RWPE2 (cell line): ENCODE measurements around the gene GATD1.

Experiments
- ATAC-seq: fragments of 200-7000 bp; cut with Tn5 transposase; 3 replicates; pipeline ENCODE4 v1.9.1; 2021; ENCODE audit warnings: low read depth
- DNase-seq: peaks from one replicate; pipeline ENCODE4 v3.0.0-alpha.2; 2020; ENCODE audit warnings: low spot score
- H3K27ac ChIP-seq: fragments of 450-650 bp; 2 replicates; pipeline ENCODE4 v1.5.1; 2017; ENCODE audit warnings: mild to moderate bottlenecking; ENCODE audit not compliant: poor library complexity, severe bottlenecking
- H3K27me3 ChIP-seq: fragments of 250-450 bp; sonication (Bioruptor Pico); 2 replicates; pipeline ENCODE4 v1.5.1; 2021; ENCODE audit warnings: mild to moderate bottlenecking, moderate library complexity; ENCODE audit not compliant: insufficient read depth, poor library complexity, severe bottlenecking
- H3K36me3 ChIP-seq: fragments of 250-450 bp; sonication (Bioruptor Pico); 2 replicates; pipeline ENCODE4 v1.5.1; 2020; ENCODE audit warnings: low read depth, mild to moderate bottlenecking, moderate library complexity
- H3K4me1 ChIP-seq: fragments of 250-450 bp; sonication (Bioruptor Pico); 2 replicates; pipeline ENCODE4 v1.5.1; 2021; ENCODE audit warnings: mild to moderate bottlenecking, moderate library complexity; ENCODE audit not compliant: insufficient read depth, poor library complexity, severe bottlenecking
- H3K4me3 ChIP-seq: fragments of 250-450 bp; sonication (Bioruptor Pico); 2 replicates; pipeline ENCODE4 v1.5.1; 2021; ENCODE audit warnings: mild to moderate bottlenecking, moderate library complexity; ENCODE audit not compliant: severe bottlenecking
- H3K9me3 ChIP-seq: fragments of 250-450 bp; sonication (Bioruptor Pico); 2 replicates; pipeline ENCODE4 v1.5.1; 2021; ENCODE audit warnings: mild to moderate bottlenecking, moderate library complexity; ENCODE audit not compliant: severe bottlenecking
- CTCF ChIP-seq: fragments of 450-650 bp; IDR thresholded peaks from one replicate; pipeline ENCODE4 v1.5.1; 2017; ENCODE audit warnings: mild to moderate bottlenecking, moderate library complexity; ENCODE audit not compliant: poor library complexity, severe bottlenecking

GATD1 gene

DNA sequence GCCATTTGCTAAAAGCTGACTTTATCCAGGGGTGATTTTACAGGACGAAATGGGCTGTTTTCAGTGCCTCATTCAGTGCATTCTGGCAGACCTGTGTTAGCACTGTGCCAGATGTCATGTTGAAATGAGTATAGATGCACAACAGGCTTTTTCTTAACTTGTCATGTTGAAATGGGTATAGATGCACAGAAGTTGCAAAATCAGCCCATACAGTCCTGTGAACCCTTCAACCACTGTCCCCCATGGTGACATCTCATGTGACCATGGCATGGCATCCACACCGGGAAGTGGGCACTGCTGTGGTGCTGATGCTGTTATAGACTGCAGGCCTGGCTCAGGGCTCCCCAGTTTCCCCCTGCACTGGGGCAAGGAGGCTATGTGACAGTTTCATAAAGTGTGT lies 27.6 kb downstream of the GATD1 start:
- DNase-seq (no peak), ATAC-seq (no peak)
- H3K4me1 ChIP-seq = peaks cover 7% of the 10 kb centered on the region
- H3K9me3 ChIP-seq = no peaks in the 10 kb centered on the region
- no peak overlapping the region for H3K4me3 ChIP-seq
- H3K27ac ChIP-seq = no peak overlapping the region
- no peaks in the 10 kb centered on the region for H3K27me3 ChIP-seq
- peaks cover 26% of the 10 kb centered on the region for H3K36me3 ChIP-seq
- TF ChIP-seq CTCF = no peak

DNA sequence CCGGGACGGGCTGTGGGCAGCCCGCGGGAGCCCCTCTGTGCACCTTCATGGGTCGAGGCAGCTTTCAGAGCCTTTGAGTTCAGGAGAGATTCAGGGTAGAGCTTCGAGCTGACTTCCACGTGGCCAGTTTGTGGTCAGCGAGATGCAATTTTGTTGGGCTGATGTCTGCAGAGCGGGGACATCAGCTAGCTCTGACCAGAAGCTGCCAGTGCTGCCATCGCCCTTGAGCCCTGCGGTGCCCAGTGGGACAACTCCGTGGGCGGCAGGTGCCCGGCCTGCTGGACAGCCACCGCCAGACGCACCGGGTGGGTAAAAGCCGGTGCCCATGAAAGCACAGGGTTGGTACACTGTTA lies 29.3 kb downstream of the GATD1 start:
- H3K4me3 ChIP-seq = peak overlapping the region; percentile 81
- peak; percentile 5; the same call in 1 of the 3 replicates for ATAC-seq
- H3K4me1 ChIP-seq = peaks cover 7% of the 10 kb centered on the region
- H3K27me3 ChIP-seq = no peaks in the 10 kb centered on the region
- peaks cover 25% of the 10 kb centered on the region for H3K36me3 ChIP-seq
- no peak for TF ChIP-seq CTCF
- no peaks in the 10 kb centered on the region for H3K9me3 ChIP-seq
- H3K27ac ChIP-seq = peak overlapping the region; percentile 63
- DNase-seq = no peak

DNA sequence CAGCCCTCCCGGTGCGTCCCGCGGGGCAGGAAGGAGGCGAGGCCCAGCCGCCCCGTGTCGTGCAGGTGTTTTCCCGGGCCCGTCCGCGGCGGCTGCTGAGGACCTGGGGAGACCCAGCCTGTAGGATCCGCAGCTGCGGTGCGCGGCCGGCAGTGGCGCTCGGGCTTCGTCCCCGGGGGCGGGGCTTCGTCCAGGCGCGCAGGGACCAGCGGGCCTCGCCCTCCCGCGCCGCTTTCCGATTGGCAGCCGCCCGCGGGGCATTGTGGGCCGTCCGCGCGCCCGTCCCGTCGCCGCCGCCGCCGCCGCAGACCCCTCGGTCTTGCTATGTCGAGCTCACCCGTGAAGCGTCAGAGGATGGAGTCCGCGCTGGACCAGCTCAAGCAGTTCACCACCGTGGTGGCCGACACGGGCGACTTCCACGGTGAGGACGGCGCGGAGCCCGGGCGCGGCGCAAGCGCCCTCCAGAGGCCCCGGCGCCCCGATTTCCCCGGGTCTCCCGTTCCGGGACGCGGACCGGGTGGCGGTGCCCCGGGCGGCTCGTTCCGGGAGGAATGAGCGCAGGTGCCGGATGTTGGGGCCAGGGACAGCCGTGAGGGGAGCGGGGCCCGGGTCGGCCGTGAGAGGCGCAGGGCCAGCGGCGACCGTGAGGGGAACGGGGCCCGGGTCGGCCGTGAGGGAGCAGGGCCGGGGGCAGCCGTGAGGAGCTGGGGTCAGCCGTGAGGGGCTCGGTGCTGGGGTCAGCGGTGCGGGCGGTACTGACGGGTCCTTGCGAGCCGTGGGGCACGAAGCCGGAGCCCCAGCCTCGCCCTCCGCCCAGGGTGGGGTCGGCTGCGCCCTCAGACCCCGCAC lies 29.9 kb downstream of the GATD1 start, which contains the start of gene TALDO1:
TSS of gene TALDO1 (plus strand) at position 307 of the 849 bp plus-strand sequence. CDS start at position 325, 18 bp downstream.
- peak within 1 kb of the TSS; percentile 63 for H3K27ac ChIP-seq
- ATAC-seq = peak; percentile 91
- H3K36me3 ChIP-seq = peaks cover 19% of the 10 kb centered on the region
- peak within 1 kb of the TSS; percentile 81 for H3K4me3 ChIP-seq
- H3K27me3 ChIP-seq = no peaks in the 10 kb centered on the region
- no peaks in the 10 kb centered on the region for H3K9me3 ChIP-seq
- H3K4me1 ChIP-seq = peaks cover 7% of the 10 kb centered on the region
- peak; percentile 92 for DNase-seq
- peak; percentile 28 for TF ChIP-seq CTCF

DNA sequence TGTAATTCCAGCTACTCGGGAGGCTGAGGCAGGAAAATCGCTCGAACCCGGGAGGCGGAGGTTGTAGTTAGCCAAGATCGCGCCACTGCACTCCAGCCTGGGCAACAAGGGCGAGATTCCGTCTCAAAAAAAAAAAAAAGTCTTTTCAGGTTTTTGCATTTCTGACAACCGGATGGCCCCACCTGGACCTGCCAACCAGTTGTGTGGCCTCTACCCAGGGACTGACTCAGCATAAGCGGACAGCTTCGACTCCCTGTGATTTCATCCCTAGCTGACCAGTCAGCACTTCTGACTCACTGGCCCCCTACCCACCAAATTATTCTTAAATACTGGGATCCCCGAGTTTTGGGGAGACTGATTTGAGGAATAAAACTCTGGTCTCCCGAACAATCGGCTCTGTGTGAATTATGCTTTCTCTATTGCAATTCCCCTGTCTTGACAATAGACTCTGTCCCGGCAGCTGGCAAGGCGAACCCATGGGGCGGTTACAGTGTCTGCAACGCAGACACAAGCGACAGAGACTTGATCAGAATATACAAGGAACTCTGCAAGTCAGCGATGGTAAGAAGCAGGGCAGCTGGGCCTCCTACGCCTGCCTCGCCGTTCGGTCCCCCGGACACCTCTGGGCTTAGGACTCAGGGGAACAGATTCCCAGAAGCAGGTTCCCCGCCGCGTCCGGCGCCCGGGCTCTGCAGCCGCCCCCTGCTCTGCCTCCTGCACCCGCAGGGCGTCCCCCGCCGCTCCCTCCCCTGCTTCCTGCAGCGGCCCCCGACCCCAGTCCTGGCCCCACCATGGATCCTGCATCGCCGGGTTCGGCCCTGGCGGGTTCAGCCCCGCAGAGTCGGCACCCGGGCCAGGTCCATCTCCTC lies 30.8 kb downstream of the GATD1 start:
- peaks cover 7% of the 10 kb centered on the region for H3K4me1 ChIP-seq
- H3K27ac ChIP-seq = peak overlapping the region; percentile 63
- peak overlapping the region; percentile 81 for H3K4me3 ChIP-seq
- H3K9me3 ChIP-seq = no peaks in the 10 kb centered on the region
- H3K36me3 ChIP-seq = peaks cover 17% of the 10 kb centered on the region
- no peaks in the 10 kb centered on the region for H3K27me3 ChIP-seq
- no peak for TF ChIP-seq CTCF
- peak; percentile 33 for ATAC-seq
- no peak for DNase-seq
